Liver (tissue), 9 donors: ENCODE data around the gene RAB3GAP2. TPM values are rescaled to one million over a fixed set of nuclear protein-coding genes. Genes with fewer than 3 reads are reported as not detected.

Source experiments
- DNase-seq: peaks from one replicate; pipeline ENCODE4 v3.0.0-alpha.2; 2017; ENCODE audit warnings: low spot score
- H3K27ac ChIP-seq, 2 donors: one replicate each; pipeline ENCODE4 v1.7.0; 2013; ENCODE audit warnings: inconsistent platforms in 2 of 2, low read length in 2 of 2, control low read depth in 1 of 2, low read depth in 1 of 2, mild to moderate bottlenecking in 1 of 2
- H3K27me3 ChIP-seq, 4 donors: one replicate each; pipeline versions ENCODE4 v1.6.1 to v1.7.0; 2013; ENCODE audit warnings: low read length in 3 of 4, inconsistent platforms in 1 of 4, mild to moderate bottlenecking in 1 of 4, moderate library complexity in 1 of 4; ENCODE audit not compliant: control insufficient read depth in 4 of 4, insufficient read depth in 4 of 4
- H3K36me3 ChIP-seq, 4 donors: one replicate each; pipeline versions ENCODE4 v1.6.1 to v1.7.0; 2013; ENCODE audit warnings: low read length in 3 of 4, mild to moderate bottlenecking in 3 of 4, low read depth in 1 of 4, moderate library complexity in 1 of 4; ENCODE audit not compliant: control insufficient read depth in 4 of 4, insufficient read depth in 3 of 4
- H3K4me1 ChIP-seq, 4 donors: one replicate each; pipeline versions ENCODE4 v1.6.1 to v1.7.0; 2013; ENCODE audit warnings: low read length in 3 of 4, mild to moderate bottlenecking in 3 of 4, moderate library complexity in 1 of 4; ENCODE audit not compliant: control insufficient read depth in 4 of 4, insufficient read depth in 4 of 4
- H3K4me3 ChIP-seq, 3 donors: one replicate each; pipeline versions ENCODE4 v1.6.1 to v1.7.0; 2013; ENCODE audit warnings: low read length in 3 of 3, control low read depth in 1 of 3, low read depth in 1 of 3, mild to moderate bottlenecking in 1 of 3
- H3K9ac ChIP-seq, 2 donors: one replicate each; pipeline ENCODE4 v1.7.0; 2013; ENCODE audit warnings: low read length in 2 of 2, mild to moderate bottlenecking in 2 of 2, moderate library complexity in 2 of 2, control low read depth in 1 of 2, low read depth in 1 of 2
- H3K9me3 ChIP-seq, 4 donors: one replicate each; pipeline versions ENCODE4 v1.6.1 to v1.7.0; 2013; ENCODE audit warnings: low read length in 3 of 4; ENCODE audit not compliant: control insufficient read depth in 4 of 4
- EGR1 ChIP-seq, 2 donors: IDR thresholded peaks; 2 replicates each; pipeline ENCODE4 v1.6.1; 2016 to 2018; ENCODE audit warnings: antibody characterized with exemption in 2 of 2, low read depth in 2 of 2
- FOXA1 ChIP-seq: IDR thresholded peaks from 2 replicates; pipeline ENCODE4 v1.6.1; 2016; ENCODE audit warnings: antibody characterized with exemption
- FOXA2 ChIP-seq: IDR thresholded peaks from 2 replicates; pipeline ENCODE4 v1.6.1; 2016; ENCODE audit warnings: antibody characterized with exemption
- GABPA ChIP-seq, 2 donors: IDR thresholded peaks in 1 of 2; conservative IDR thresholded peaks in 1 of 2; 2 replicates each; pipeline ENCODE4 v1.6.1; 2016; ENCODE audit warnings: antibody characterized with exemption in 2 of 2, mild to moderate bottlenecking in 1 of 2, moderate library complexity in 1 of 2
- HNF4A ChIP-seq, 2 donors: conservative IDR thresholded peaks; 2 replicates each; pipeline ENCODE4 v1.6.1; 2016; ENCODE audit warnings: antibody characterized with exemption in 2 of 2, mild to moderate bottlenecking in 2 of 2
- HNF4G ChIP-seq: IDR thresholded peaks from 2 replicates; pipeline ENCODE4 v1.6.1; 2016; ENCODE audit warnings: antibody characterized with exemption
- JUND ChIP-seq, 2 donors: IDR thresholded peaks; 2 replicates each; pipeline ENCODE4 v1.6.1; 2016; ENCODE audit warnings: antibody characterized with exemption in 2 of 2
- MAX ChIP-seq: IDR thresholded peaks from 2 replicates; pipeline ENCODE4 v1.6.1; 2016; ENCODE audit warnings: antibody characterized with exemption
- NR2F2 ChIP-seq: IDR thresholded peaks from 2 replicates; pipeline ENCODE4 v1.6.1; 2016; ENCODE audit warnings: antibody characterized with exemption
- RAD21 ChIP-seq, 2 donors: IDR thresholded peaks; 2 replicates each; pipeline ENCODE4 v1.6.1; 2016; ENCODE audit warnings: antibody characterized with exemption in 2 of 2, mild to moderate bottlenecking in 2 of 2
- RXRA ChIP-seq, 2 donors: IDR thresholded peaks; 2 replicates each; pipeline ENCODE4 v1.6.1; 2017 to 2018; ENCODE audit warnings: antibody characterized with exemption in 2 of 2, mild to moderate bottlenecking in 1 of 2
- SP1 ChIP-seq: IDR thresholded peaks from 2 replicates; pipeline ENCODE4 v1.6.1; 2018; ENCODE audit warnings: antibody characterized with exemption, mild to moderate bottlenecking
- TAF1 ChIP-seq: conservative IDR thresholded peaks from 2 replicates; pipeline ENCODE4 v1.6.1; 2016; ENCODE audit warnings: antibody characterized with exemption, mild to moderate bottlenecking
- YY1 ChIP-seq: IDR thresholded peaks from 2 replicates; pipeline ENCODE4 v1.6.1; 2016; ENCODE audit warnings: antibody characterized with exemption, mild to moderate bottlenecking
- ZBTB33 ChIP-seq: IDR thresholded peaks from 2 replicates; pipeline ENCODE4 v1.6.1; 2016; ENCODE audit warnings: antibody characterized with exemption
- WGBS: extraction: QIAGEN DNeasy Blood & Tissue Kit; methylation state at CpG from one replicate; pipeline ENCODE4 v1.1.7; 2013; 5-methylcytosine and 5-hydroxymethylcytosine counted together
- polyA plus RNA-seq, 2 donors: library from polyadenylated mRNA; stranded (reverse) in 1 of 2; unstranded in 1 of 2; fragments of 200-250 nt in 1 of 2; fragments of >200 nt in 1 of 2; fragmentation: Nextera tagmentation in 1 of 2; extraction: Ambion mirVana in 1 of 2; gene quantifications; one replicate each; pipeline versions ENCODE4 v1.2.1 to v1.2.3, GENCODE V29; 2013 to 2015
- total RNA-seq, 2 donors: library from RNA; depleted of rRNA; stranded (reverse); fragments of >200 nt; gene quantifications; one replicate each; pipeline ENCODE4 v1.2.3, GENCODE V29; 2014
- TF ChIP-seq, protein P1 (sequence below): fragments of 150-350 bp; IDR thresholded peaks from 2 replicates; pipeline ENCODE4 v1.5.1; 2017; ENCODE audit warnings: improper control_type of control experiment, low read depth, low read length; ENCODE audit not compliant: missing input control
- TF ChIP-seq, protein P2 (sequence below): IDR thresholded peaks from 2 replicates; pipeline ENCODE4 v1.6.1; 2016; ENCODE audit warnings: antibody characterized with exemption, mild to moderate bottlenecking
- TF ChIP-seq, protein P3 (sequence below): IDR thresholded peaks from 2 replicates; pipeline ENCODE4 v1.6.1; 2016; ENCODE audit warnings: antibody characterized with exemption
- donor health status: healthy.
- donor health status: healthy.
- donor health status: healthy.
- donor health status: healthy.
- donor health status: healthy.

Gene RAB3GAP2
- total and polyA plus RNA-seq, 4 donors: 5.3 to 24.0 (median 11.4) TPM

GRCh38 chr1:220129479-220130210 lies 142.6 kb downstream of the RAB3GAP2 start:
- H3K9ac ChIP-seq: no peak overlapping the region

GRCh38 chr1:220127076-220127475 lies 145.2 kb downstream of the RAB3GAP2 start:
- no peak overlapping the region for H3K27ac ChIP-seq
- H3K9me3 ChIP-seq: no peaks in the 10 kb centered on the region
- H3K27me3 ChIP-seq: no peaks in the 10 kb centered on the region
- DNase-seq: no peak
- H3K9ac ChIP-seq: no peak overlapping the region
- WGBS: 94% methylated on average over 3 of the region's 3 CpGs
- peaks cover 3 to 27% (median 15%) of the 10 kb centered on the region in 4 donors for H3K36me3 ChIP-seq
- H3K4me1 ChIP-seq: peaks cover 0 to 2% (median 0%) of the 10 kb centered on the region in 4 donors
- no peak overlapping the region for H3K4me3 ChIP-seq
- TF ChIP-seq RXRA (IDR thresholded peaks at IDR 0.05) (no peak), SP1 (no peak), JUND (IDR thresholded peaks at IDR 0.05) (no peak), RAD21 (IDR thresholded peaks at IDR 0.05) (no peak), ZBTB33 (no peak), TAF1 (no peak), HNF4A (conservative IDR thresholded peaks at IDR 0.05) (no peak), YY1 (no peak), NR2F2 (no peak), GABPA (IDR thresholded peaks at IDR 0.05 in 1 of 2, conservative IDR thresholded peaks at IDR 0.05 in 1 of 2) (no peak), FOXA2 (no peak), EGR1 (IDR thresholded peaks at IDR 0.05; ENCODE audit: low read depth in 2 of 2) (no peak), MAX (no peak), FOXA1 (no peak), HNF4G (no peak)
- TF ChIP-seq, protein P1, sequence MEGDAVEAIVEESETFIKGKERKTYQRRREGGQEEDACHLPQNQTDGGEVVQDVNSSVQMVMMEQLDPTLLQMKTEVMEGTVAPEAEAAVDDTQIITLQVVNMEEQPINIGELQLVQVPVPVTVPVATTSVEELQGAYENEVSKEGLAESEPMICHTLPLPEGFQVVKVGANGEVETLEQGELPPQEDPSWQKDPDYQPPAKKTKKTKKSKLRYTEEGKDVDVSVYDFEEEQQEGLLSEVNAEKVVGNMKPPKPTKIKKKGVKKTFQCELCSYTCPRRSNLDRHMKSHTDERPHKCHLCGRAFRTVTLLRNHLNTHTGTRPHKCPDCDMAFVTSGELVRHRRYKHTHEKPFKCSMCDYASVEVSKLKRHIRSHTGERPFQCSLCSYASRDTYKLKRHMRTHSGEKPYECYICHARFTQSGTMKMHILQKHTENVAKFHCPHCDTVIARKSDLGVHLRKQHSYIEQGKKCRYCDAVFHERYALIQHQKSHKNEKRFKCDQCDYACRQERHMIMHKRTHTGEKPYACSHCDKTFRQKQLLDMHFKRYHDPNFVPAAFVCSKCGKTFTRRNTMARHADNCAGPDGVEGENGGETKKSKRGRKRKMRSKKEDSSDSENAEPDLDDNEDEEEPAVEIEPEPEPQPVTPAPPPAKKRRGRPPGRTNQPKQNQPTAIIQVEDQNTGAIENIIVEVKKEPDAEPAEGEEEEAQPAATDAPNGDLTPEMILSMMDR: no peak
- TF ChIP-seq, protein P2, sequence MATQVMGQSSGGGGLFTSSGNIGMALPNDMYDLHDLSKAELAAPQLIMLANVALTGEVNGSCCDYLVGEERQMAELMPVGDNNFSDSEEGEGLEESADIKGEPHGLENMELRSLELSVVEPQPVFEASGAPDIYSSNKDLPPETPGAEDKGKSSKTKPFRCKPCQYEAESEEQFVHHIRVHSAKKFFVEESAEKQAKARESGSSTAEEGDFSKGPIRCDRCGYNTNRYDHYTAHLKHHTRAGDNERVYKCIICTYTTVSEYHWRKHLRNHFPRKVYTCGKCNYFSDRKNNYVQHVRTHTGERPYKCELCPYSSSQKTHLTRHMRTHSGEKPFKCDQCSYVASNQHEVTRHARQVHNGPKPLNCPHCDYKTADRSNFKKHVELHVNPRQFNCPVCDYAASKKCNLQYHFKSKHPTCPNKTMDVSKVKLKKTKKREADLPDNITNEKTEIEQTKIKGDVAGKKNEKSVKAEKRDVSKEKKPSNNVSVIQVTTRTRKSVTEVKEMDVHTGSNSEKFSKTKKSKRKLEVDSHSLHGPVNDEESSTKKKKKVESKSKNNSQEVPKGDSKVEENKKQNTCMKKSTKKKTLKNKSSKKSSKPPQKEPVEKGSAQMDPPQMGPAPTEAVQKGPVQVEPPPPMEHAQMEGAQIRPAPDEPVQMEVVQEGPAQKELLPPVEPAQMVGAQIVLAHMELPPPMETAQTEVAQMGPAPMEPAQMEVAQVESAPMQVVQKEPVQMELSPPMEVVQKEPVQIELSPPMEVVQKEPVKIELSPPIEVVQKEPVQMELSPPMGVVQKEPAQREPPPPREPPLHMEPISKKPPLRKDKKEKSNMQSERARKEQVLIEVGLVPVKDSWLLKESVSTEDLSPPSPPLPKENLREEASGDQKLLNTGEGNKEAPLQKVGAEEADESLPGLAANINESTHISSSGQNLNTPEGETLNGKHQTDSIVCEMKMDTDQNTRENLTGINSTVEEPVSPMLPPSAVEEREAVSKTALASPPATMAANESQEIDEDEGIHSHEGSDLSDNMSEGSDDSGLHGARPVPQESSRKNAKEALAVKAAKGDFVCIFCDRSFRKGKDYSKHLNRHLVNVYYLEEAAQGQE: no peak
- TF ChIP-seq, protein P3, sequence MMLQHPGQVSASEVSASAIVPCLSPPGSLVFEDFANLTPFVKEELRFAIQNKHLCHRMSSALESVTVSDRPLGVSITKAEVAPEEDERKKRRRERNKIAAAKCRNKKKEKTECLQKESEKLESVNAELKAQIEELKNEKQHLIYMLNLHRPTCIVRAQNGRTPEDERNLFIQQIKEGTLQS: no peak

More at GRCh38 chr1:220129479-220130210, 142.6 kb downstream of the RAB3GAP2 start:
- H3K4me3 ChIP-seq: no peak overlapping the region
- H3K36me3 ChIP-seq: peaks cover 6 to 37% (median 19%) of the 10 kb centered on the region in 4 donors
- TF ChIP-seq GABPA (IDR thresholded peaks at IDR 0.05 in 1 of 2, conservative IDR thresholded peaks at IDR 0.05 in 1 of 2) (no peak), FOXA1 (no peak), JUND (IDR thresholded peaks at IDR 0.05) (no peak), RAD21 (IDR thresholded peaks at IDR 0.05) (no peak), FOXA2 (no peak)
- no peak for DNase-seq
- H3K4me1 ChIP-seq: no peaks in the 10 kb centered on the region
- H3K9me3 ChIP-seq: no peaks in the 10 kb centered on the region
- H3K27ac ChIP-seq: no peak overlapping the region
- H3K27me3 ChIP-seq: no peaks in the 10 kb centered on the region
